Heart left ventricle (tissue), 16 donors: Measurements from ENCODE around the gene ZNRF2. TPM values are rescaled to one million over a fixed set of nuclear protein-coding genes. Genes with fewer than 3 reads are reported as not detected.

Experiments used
- ATAC-seq, 4 donors: fragments of 200-7000 bp; cut with Tn5 transposase; one replicate each; pipeline ENCODE4 v1.9.1; 2020 to 2022; ENCODE audit warnings: moderate library complexity in 4 of 4, mild to moderate bottlenecking in 3 of 4, moderate number of reproducible peaks in 1 of 4
- DNase-seq, 5 donors: peaks; one replicate each; pipeline ENCODE4 v3.0.0-alpha.2; 2020
- H3K27ac ChIP-seq, 12 donors: fragments of 200-600 bp; sonication (generic) in 4 of 12; one replicate each; pipeline versions ENCODE4 v1.5.0 to v1.8.0; 2016 to 2022; ENCODE audit warnings: mild to moderate bottlenecking in 2 of 12
- H3K27me3 ChIP-seq, 9 donors: fragments of 200-600 bp; sonication (generic) in 2 of 9; one replicate each; pipeline versions ENCODE4 v1.5.1 to v1.8.0; 2016 to 2022; ENCODE audit warnings: mild to moderate bottlenecking in 3 of 9
- H3K36me3 ChIP-seq, 9 donors: fragments of 200-600 bp; sonication (generic) in 2 of 9; one replicate each; pipeline versions ENCODE4 v1.5.0 to v1.8.0; 2018 to 2022; ENCODE audit warnings: mild to moderate bottlenecking in 2 of 9
- H3K4me1 ChIP-seq, 12 donors: fragments of 200-600 bp; sonication (generic) in 4 of 12; one replicate each; pipeline versions ENCODE4 v1.5.0 to v1.8.0; 2016 to 2022; ENCODE audit warnings: mild to moderate bottlenecking in 3 of 12
- H3K4me3 ChIP-seq, 12 donors: fragments of 200-600 bp; sonication (generic) in 4 of 12; one replicate each; pipeline versions ENCODE4 v1.5.0 to v1.8.0; 2017 to 2022; ENCODE audit warnings: mild to moderate bottlenecking in 9 of 12, moderate library complexity in 4 of 12
- H3K9me3 ChIP-seq, 12 donors: fragments of 200-600 bp; sonication (generic) in 4 of 12; one replicate each; pipeline versions ENCODE4 v1.5.0 to v1.8.0; 2016 to 2022; ENCODE audit warnings: mild to moderate bottlenecking in 1 of 12
- POLR2A ChIP-seq, 2 donors: fragments of 450-650 bp; IDR thresholded peaks; one replicate each; pipeline ENCODE4 v1.6.1; 2017; ENCODE audit warnings: antibody characterized with exemption in 2 of 2, mild to moderate bottlenecking in 2 of 2, moderate library complexity in 2 of 2
- WGBS, 4 donors: extraction: QIAGEN DNeasy Blood & Tissue Kit in 2 of 4; methylation state at CpG; one replicate each; pipeline versions ENCODE4 v1.1.5 to v1.1.7; 2013 to 2018; 5-methylcytosine and 5-hydroxymethylcytosine counted together
- intact Hi-C, 10 donors: fragments of 100-400 bp; cut with DNase I; formaldehyde crosslinking; loops; one replicate each; pipeline versions ENCODE4 v1.11.1 to v1.14.2; 2022
- polyA plus RNA-seq, 2 donors: library from polyadenylated mRNA; stranded (reverse); fragments of 200-250 nt; gene quantifications; one replicate each; pipeline ENCODE4 v1.2.3, GENCODE V29; 2013
- total RNA-seq, 9 donors: library from RNA; depleted of rRNA in 2 of 9; stranded (reverse); fragments of >200 nt in 2 of 9; fragmentation: NEBNext Ultra II Directional in 3 of 9; extraction: Animal tissue kit (Norgen Biotek cat#: 25700) in 3 of 9; gene quantifications; one replicate each; pipeline versions ENCODE4 v1.1.0 to v1.2.4, GENCODE V29; 2016 to 2023
- TF ChIP-seq, protein P1 (sequence below), 12 donors: fragments of 200-600 bp; sonication (generic) in 4 of 12; IDR thresholded peaks; one replicate each; pipeline versions ENCODE4 v1.5.0 to v1.8.0; 2018 to 2022; ENCODE audit warnings: antibody characterized with exemption in 12 of 12, mild to moderate bottlenecking in 5 of 12
- donor health status: ischemic (EF 13 %, LVEDD 7.1; RV severe dilation, severe dysfunction).
- donor health status: healthy with polysubstance abuse.
- donor health status: DM: no; HTN: yes; CAD: no.
- donor health status: DM: no; HTN: no; CAD: no.
- donor health status: ischemic (EF 25% LVEDD 6.9; RV normal size, moderate dysfunction).
- donor health status: ischemic (EF 25% LVEDD 5.7; RV mildly dilated, moderate dysfunction).
- donor health status: healthy.
- donor health status: DM: yes; HTN: yes; CAD: no.
- donor health status: ischemic (EF 35%, LVEDD 5.7; RV mildly dilated, moderate dysfunction).
- donor health status: nonischemic (EF 11% LVEDD 7.7; RV severe dilation, severe dysfunction).
- donor health status: DM: yes; HTN: yes; CAD: no.
- donor health status: PGD.
- donor health status: ischemic (EF 29% LVEDD 5.4; RV normal size, mild dysfunction).
- donor health status: nonischemic (EF 23%, LVEDD 6.1; RV moderate dilation, normal function).

Gene ZNRF2
- total and polyA plus RNA-seq, 11 donors, result 2.7 to 15.2 (median 10.4) TPM

- H3K4me3 ChIP-seq, result no peak overlapping the region
- H3K9me3 ChIP-seq, result no peaks in the 10 kb centered on the region
- peaks cover 0 to 23% (median 1%) of the 10 kb centered on the region in 12 donors for H3K4me1 ChIP-seq
- no peak overlapping the region for H3K27ac ChIP-seq
- no peaks in the 10 kb centered on the region for H3K27me3 ChIP-seq
- DNase-seq (no peak), ATAC-seq (no peak)
- intact Hi-C loops, result loop anchor here in 9 of 10 donors (2.0 to 10.0 kb wide), 9 partner anchors 112 to 288 kb away; partner anchors contain the start of gene GGCT (in 1 of the 9)
- no peaks in the 10 kb centered on the region for H3K36me3 ChIP-seq
- no peak for TF ChIP-seq POLR2A (IDR thresholded peaks at IDR 0.05)
- TF ChIP-seq, protein P1, sequence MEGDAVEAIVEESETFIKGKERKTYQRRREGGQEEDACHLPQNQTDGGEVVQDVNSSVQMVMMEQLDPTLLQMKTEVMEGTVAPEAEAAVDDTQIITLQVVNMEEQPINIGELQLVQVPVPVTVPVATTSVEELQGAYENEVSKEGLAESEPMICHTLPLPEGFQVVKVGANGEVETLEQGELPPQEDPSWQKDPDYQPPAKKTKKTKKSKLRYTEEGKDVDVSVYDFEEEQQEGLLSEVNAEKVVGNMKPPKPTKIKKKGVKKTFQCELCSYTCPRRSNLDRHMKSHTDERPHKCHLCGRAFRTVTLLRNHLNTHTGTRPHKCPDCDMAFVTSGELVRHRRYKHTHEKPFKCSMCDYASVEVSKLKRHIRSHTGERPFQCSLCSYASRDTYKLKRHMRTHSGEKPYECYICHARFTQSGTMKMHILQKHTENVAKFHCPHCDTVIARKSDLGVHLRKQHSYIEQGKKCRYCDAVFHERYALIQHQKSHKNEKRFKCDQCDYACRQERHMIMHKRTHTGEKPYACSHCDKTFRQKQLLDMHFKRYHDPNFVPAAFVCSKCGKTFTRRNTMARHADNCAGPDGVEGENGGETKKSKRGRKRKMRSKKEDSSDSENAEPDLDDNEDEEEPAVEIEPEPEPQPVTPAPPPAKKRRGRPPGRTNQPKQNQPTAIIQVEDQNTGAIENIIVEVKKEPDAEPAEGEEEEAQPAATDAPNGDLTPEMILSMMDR (IDR thresholded peaks at IDR 0.05), result no peak
- WGBS, 4 donors, result 43 to 67% (median 56%) methylated on average over 2 of the region's 2 CpGs
Observed at GRCh38 chr7:30279653-30279904, 4.8 kb upstream of the ZNRF2 start.

GRCh38 chr7:30280631-30281030, 3.8 kb upstream of the ZNRF2 start:
- intact Hi-C loops, result loop anchor here in 3 of 10 donors (5.0 to 10.0 kb wide), 4 partner anchors 113 to 256 kb away; partner anchors contain the start of genes FKBP14 (in 1 of the 3), NOD1 (in 1 of the 3) and PLEKHA8 (in 1 of the 3)
- Histone ChIP-seq H3K9me3 (no peaks in the 10 kb centered on the region), H3K4me3 (no peak overlapping the region), H3K27ac (no peak overlapping the region), H3K27me3 (no peaks in the 10 kb centered on the region), H3K36me3 (no peaks in the 10 kb centered on the region), H3K4me1 (peaks cover 0 to 23% (median 1%) of the 10 kb centered on the region in 12 donors)
- no peak for ATAC-seq
- TF ChIP-seq, protein P1 (IDR thresholded peaks at IDR 0.05), result no peak
- no peak for TF ChIP-seq POLR2A (IDR thresholded peaks at IDR 0.05)
- WGBS, 4 donors, result 86 to 98% (median 93%) methylated on average over 1 of the region's 1 CpG
- DNase-seq, result no peak

DNA sequence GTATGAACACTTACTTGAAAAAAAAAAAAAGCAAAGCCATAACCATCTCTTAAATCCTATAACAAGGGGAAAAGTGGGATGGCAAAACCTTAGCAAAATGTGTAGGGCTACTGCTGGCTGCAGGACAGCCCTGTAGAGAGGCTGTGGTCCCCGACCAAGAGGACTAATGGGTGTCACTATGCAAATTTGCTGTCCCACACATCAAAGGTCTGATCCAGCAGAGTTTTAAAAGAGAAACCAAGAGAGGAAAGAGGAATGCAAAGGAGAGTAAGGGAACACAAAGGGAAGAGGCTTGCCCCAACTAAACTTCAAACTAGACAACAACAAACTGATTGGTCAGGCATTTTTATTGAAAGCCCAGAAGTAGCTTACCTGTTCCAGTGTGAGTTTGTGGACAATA, 3.1 kb upstream of the ZNRF2 start:
- Histone ChIP-seq H3K4me1 (peaks cover 0 to 25% (median 2%) of the 10 kb centered on the region in 12 donors), H3K27ac (no peak overlapping the region), H3K4me3 (no peak overlapping the region), H3K9me3 (peaks cover 0 to 1% (median 0%) of the 10 kb centered on the region in 12 donors), H3K27me3 (no peaks in the 10 kb centered on the region), H3K36me3 (no peaks in the 10 kb centered on the region)
- intact Hi-C loops, result loop anchor here in 3 of 10 donors (5.0 to 10.0 kb wide), 4 partner anchors 114 to 256 kb away; partner anchors contain the start of genes FKBP14 (in 1 of the 3), NOD1 (in 1 of the 3) and PLEKHA8 (in 1 of the 3)
- no peak for ATAC-seq
- 57 to 76% (median 68%) methylated on average over 1 of the region's 1 CpG for WGBS, 4 donors
- DNase-seq, result no peak
- no peak for TF ChIP-seq POLR2A (IDR thresholded peaks at IDR 0.05)
- TF ChIP-seq, protein P1 (IDR thresholded peaks at IDR 0.05), result no peak

DNA sequence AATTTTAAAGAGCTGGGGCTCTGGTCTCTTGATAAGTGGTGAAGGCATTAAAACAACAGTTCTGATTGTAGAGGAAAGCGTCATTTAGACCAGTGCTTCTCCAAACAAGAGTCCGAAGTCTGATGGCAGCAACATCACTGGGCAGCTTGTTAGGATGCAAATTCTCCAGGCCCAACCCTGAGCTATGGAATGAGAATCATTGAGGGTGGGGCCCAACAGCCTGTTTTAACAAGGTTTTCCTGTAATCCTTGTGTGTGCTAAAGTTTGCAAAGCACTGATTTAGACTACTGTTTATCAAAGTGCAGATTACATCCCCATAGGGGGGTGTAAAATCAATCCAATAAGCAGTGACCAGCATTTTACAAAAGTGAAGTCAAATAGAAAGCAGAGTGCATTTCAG, 2.6 kb upstream of the ZNRF2 start:
- TF ChIP-seq, protein P1 (IDR thresholded peaks at IDR 0.05), result no peak
- no peak for TF ChIP-seq POLR2A (IDR thresholded peaks at IDR 0.05)
- H3K27ac ChIP-seq, result no peak overlapping the region

More for the DNA sequence above, 2.6 kb upstream of the ZNRF2 start:
- Histone ChIP-seq H3K27me3 (no peaks in the 10 kb centered on the region), H3K4me3 (no peak overlapping the region), H3K36me3 (no peaks in the 10 kb centered on the region), H3K9me3 (peaks cover 0 to 7% (median 0%) of the 10 kb centered on the region in 12 donors), H3K4me1 (peaks cover 0 to 30% (median 7%) of the 10 kb centered on the region in 12 donors)
- ATAC-seq (no peak), DNase-seq (no peak)
- intact Hi-C loops, result loop anchor here in 3 of 10 donors (5.0 to 10.0 kb wide), 4 partner anchors 114 to 257 kb away; partner anchors contain the start of genes FKBP14 (in 1 of the 3), NOD1 (in 1 of the 3) and PLEKHA8 (in 1 of the 3)
- 85 to 93% (median 90%) methylated on average over 2 of the region's 2 CpGs for WGBS, 4 donors
